Measurements from ENCODE around the gene STPG4. TPM values are rescaled to one million over a fixed set of nuclear protein-coding genes. Genes with fewer than 3 reads are reported as not detected.
"Not testable (repeated sequence)": the region's sequence is repeated elsewhere in the genome, so short reads cannot be mapped to it uniquely, and the experiment has no call there.

STPG4 gene
- total RNA-seq, 1 donor from 2014 or later: 0.64 TPM

DNA sequence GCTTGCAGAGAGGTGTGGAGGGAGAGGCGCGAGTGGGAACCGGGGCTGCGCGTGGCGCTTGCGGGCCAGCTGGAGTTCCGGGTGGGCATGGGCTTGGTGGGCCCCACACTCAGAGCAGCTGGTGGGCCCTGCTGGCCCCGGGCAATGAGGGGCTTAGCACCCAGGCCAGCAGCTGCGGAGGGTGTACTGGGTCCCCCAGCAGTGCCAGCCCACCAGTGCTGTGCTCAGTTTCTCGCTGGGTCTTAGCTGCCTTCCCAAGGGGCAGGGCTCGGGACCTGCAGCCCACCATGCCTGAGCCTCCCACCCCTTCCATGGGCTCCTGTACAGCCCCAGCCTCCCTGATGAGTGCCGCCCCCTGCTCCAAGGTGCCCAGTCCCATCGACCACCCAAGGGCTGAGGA is 55.4 kb downstream of the STPG4 start:
- H3K4me1 ChIP-seq (ENCODE audit: insufficient read depth, low read length); H3K9me3 Mint-ChIP-seq (ENCODE audit: unreplicated experiment); H3K27me3 Mint-ChIP-seq (ENCODE audit: low read depth, unreplicated experiment); H3K36me3 Mint-ChIP-seq (ENCODE audit: low read depth, unreplicated experiment); DNase-seq (ENCODE audit: low read depth); H3K27ac ChIP-seq (ENCODE audit: low read depth, low read length); H3K4me1 Mint-ChIP-seq (ENCODE audit: low read depth, unreplicated experiment); H2AFZ ChIP-seq (ENCODE audit: low read depth, low read length); H3K27me3 ChIP-seq (ENCODE audit: insufficient read depth, low read length); H3K36me3 ChIP-seq (ENCODE audit: insufficient read depth, low read length); H3K79me2 ChIP-seq (ENCODE audit: insufficient read depth, low read length); H4K20me1 ChIP-seq (ENCODE audit: insufficient read depth, low read length); H3K4me2 ChIP-seq (ENCODE audit: low read length); H3K4me3 Mint-ChIP-seq (ENCODE audit: unreplicated experiment); H3K9me3 ChIP-seq (ENCODE audit: insufficient read depth, low read depth, low read length); H3K4me3 ChIP-seq (ENCODE audit: insufficient read depth, low read depth, low read length); H3K27ac Mint-ChIP-seq (ENCODE audit: unreplicated experiment); FAIRE-seq; H3K9ac ChIP-seq (ENCODE audit: low read length): not testable (repeated sequence)

GRCh38 chr2:47098953-47099352 is 56.2 kb downstream of the STPG4 start:
- H3K9me3 ChIP-seq (ENCODE audit: insufficient read depth, low read depth, low read length): no peaks in the 10 kb centered on the region
- no peaks in the 10 kb centered on the region for H3K4me1 ChIP-seq (ENCODE audit: insufficient read depth, low read length)
- Mint-ChIP-seq H3K4me3 (ENCODE audit: unreplicated experiment) (no peak overlapping the region), H3K9me3 (ENCODE audit: unreplicated experiment) (peaks cover 2% of the 10 kb centered on the region), H3K27ac (ENCODE audit: unreplicated experiment) (no peak overlapping the region), H3K4me1 (ENCODE audit: low read depth, unreplicated experiment) (peaks cover 4% of the 10 kb centered on the region), H3K27me3 (ENCODE audit: low read depth, unreplicated experiment) (peaks cover 7% of the 10 kb centered on the region), H3K36me3 (ENCODE audit: low read depth, unreplicated experiment) (peaks cover 3% of the 10 kb centered on the region)
- no peaks in the 10 kb centered on the region for H3K27me3 ChIP-seq (ENCODE audit: insufficient read depth, low read length)
- H3K9ac ChIP-seq (ENCODE audit: low read length): no peak overlapping the region
- TF ChIP-seq EZH2 (IDR thresholded peaks at IDR 0.05; ENCODE audit: insufficient read depth, low read length) (no peak), CTCF (IDR thresholded peaks at IDR 0.05; ENCODE audit: insufficient read depth, low read depth, low read length) (no peak)
- H3K36me3 ChIP-seq (ENCODE audit: insufficient read depth, low read length): no peaks in the 10 kb centered on the region
- no peak overlapping the region for H2AFZ ChIP-seq (ENCODE audit: low read depth, low read length)
- no peak for FAIRE-seq
- H3K4me2 ChIP-seq (ENCODE audit: low read length): no peak overlapping the region
- no peaks in the 10 kb centered on the region for H3K79me2 ChIP-seq (ENCODE audit: insufficient read depth, low read length)
- no peaks in the 10 kb centered on the region for H4K20me1 ChIP-seq (ENCODE audit: insufficient read depth, low read length)
- no peak overlapping the region for H3K27ac ChIP-seq (ENCODE audit: low read depth, low read length)
- no peak for DNase-seq (ENCODE audit: low read depth)
- H3K4me3 ChIP-seq (ENCODE audit: insufficient read depth, low read depth, low read length): no peak overlapping the region

GRCh38 chr2:47097563-47097962 is 57.5 kb downstream of the STPG4 start:
- H2AFZ ChIP-seq (ENCODE audit: low read depth, low read length): no peak overlapping the region
- no peak overlapping the region for H3K27ac Mint-ChIP-seq (ENCODE audit: unreplicated experiment)
- no peaks in the 10 kb centered on the region for H4K20me1 ChIP-seq (ENCODE audit: insufficient read depth, low read length)
- no peaks in the 10 kb centered on the region for H3K27me3 ChIP-seq (ENCODE audit: insufficient read depth, low read length)
- TF ChIP-seq EZH2 (IDR thresholded peaks at IDR 0.05; ENCODE audit: insufficient read depth, low read length) (no peak), CTCF (IDR thresholded peaks at IDR 0.05; ENCODE audit: insufficient read depth, low read depth, low read length) (no peak)
- H3K27me3 Mint-ChIP-seq (ENCODE audit: low read depth, unreplicated experiment): peaks cover 7% of the 10 kb centered on the region
- peaks cover 4% of the 10 kb centered on the region for H3K4me1 Mint-ChIP-seq (ENCODE audit: low read depth, unreplicated experiment)
- no peak overlapping the region for H3K4me3 ChIP-seq (ENCODE audit: insufficient read depth, low read depth, low read length)
- H3K36me3 Mint-ChIP-seq (ENCODE audit: low read depth, unreplicated experiment): peaks cover 3% of the 10 kb centered on the region
- no peaks in the 10 kb centered on the region for H3K79me2 ChIP-seq (ENCODE audit: insufficient read depth, low read length)
- peaks cover 2% of the 10 kb centered on the region for H3K9me3 Mint-ChIP-seq (ENCODE audit: unreplicated experiment)
- no peaks in the 10 kb centered on the region for H3K4me1 ChIP-seq (ENCODE audit: insufficient read depth, low read length)
- H3K9me3 ChIP-seq (ENCODE audit: insufficient read depth, low read depth, low read length): no peaks in the 10 kb centered on the region
- no peak overlapping the region for H3K27ac ChIP-seq (ENCODE audit: low read depth, low read length)
- no peaks in the 10 kb centered on the region for H3K36me3 ChIP-seq (ENCODE audit: insufficient read depth, low read length)
- FAIRE-seq (no peak), DNase-seq (ENCODE audit: low read depth) (no peak)
- no peak overlapping the region for H3K4me3 Mint-ChIP-seq (ENCODE audit: unreplicated experiment)
- no peak overlapping the region for H3K9ac ChIP-seq (ENCODE audit: low read length)
- no peak overlapping the region for H3K4me2 ChIP-seq (ENCODE audit: low read length)

Measured in astrocyte (in vitro differentiated cells and primary cell).